GM19468 (cell line): ENCODE measurements around the gene UBE2M.
A peak's percentile ranks its signal among the peaks of the same experiment; 100 is the strongest.
"Not testable (repeated sequence)": the region's sequence is repeated elsewhere in the genome, so short reads cannot be mapped to it uniquely, and the experiment has no call there.

Source experiments
- ATAC-seq: cut with Tn5 transposase; IDR thresholded peaks from one replicate; pipeline ENCODE4 v1.9.1; 2021; ENCODE audit warnings: mild to moderate bottlenecking, moderate library complexity, moderate number of reproducible peaks; ENCODE audit not compliant: unreplicated experiment; ENCODE audit errors: extremely low read depth

The UBE2M gene

GRCh38 chr19:58558066-58558622 lies at the start of gene UBE2M:
TSS of gene UBE2M (minus strand) at chr19:58558611. CDS start at chr19:58558381, 230 bp downstream.
- no peak for ATAC-seq

DNA sequence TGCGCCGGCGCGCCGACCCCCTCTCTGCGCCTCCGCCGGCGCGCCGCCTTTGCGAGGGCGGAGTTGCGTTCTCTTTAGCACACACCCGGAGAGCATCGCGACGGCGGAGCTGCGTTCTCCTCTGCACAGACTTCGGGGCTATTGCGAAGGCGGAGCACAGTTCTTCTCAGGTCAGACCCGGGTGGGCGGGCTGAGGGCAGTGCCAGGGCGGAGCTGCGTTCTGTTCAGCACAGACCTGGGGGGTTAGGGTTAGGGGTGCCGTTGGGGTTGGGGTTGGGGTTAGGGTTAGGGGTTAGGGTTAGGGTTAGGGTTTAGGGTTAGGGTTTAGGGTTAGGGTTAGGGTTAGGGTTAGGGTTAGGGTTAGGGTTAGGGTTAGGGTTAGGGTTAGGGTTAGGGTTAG lies 48.8 kb upstream of the UBE2M start:
- not testable (repeated sequence) for ATAC-seq

- not testable (repeated sequence) for ATAC-seq
These were observed 48.0 kb upstream of the UBE2M start for GRCh38 chr19:58606251-58606896.

GRCh38 chr19:58586133-58586765 lies 27.8 kb upstream of the UBE2M start:
- ATAC-seq: no peak

- ATAC-seq: no peak
These were observed 27.2 kb upstream of the UBE2M start for GRCh38 chr19:58585442-58586132.

- no peak for ATAC-seq
These were observed 26.4 kb upstream of the UBE2M start for GRCh38 chr19:58584498-58585441.

- no peak for ATAC-seq
These were observed 24.6 kb upstream of the UBE2M start for GRCh38 chr19:58582985-58583384.

- peak; percentile 63 for ATAC-seq
These were observed 23.1 kb upstream of the UBE2M start for GRCh38 chr19:58581227-58582141.

GRCh38 chr19:58579473-58580142 lies 21.2 kb upstream of the UBE2M start:
- no peak for ATAC-seq

DNA sequence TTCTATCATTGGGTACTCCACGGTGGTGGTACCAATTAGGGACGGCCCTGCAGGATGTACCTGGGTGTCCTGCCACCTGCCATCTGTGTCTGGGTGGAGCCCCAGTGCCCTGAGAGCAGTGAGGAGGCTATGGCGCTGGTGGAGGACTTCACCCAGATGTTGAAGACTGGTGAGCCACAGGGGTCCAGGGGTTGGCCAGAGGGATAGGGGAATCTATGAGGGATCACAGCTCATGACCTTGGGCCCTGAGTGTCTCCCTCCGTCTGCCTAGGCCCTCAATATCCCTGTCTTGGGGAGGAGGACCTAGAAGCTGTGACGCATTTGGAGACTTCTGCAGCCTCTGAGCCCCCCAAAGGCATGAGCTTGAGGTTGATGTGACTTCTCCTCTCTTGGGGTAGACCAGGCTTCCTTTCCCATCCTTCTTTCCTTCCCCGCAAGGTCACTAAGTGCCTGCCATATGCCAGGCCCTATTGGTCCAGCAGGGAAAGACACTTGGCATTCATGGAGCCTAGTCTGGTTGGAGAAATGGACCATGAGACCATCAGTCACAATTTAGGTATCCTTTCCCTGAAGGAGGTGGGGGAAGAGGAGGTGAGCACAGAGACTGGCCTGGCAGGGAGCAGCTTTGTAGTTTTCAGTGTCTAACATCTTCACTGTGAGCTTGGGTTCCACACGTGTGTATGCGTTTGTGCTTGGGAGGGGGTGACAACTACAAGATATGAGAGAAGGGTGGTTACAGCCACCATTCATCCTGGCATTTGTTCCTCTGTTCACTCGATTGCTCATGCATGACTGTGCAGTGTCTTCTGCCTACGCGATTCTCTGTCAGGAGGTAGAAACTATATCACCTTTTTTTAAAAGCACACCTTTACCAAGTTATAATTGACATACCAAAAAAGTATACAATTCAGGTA lies 19.9 kb upstream of the UBE2M start:
- no peak for ATAC-seq

GRCh38 chr19:58577581-58577980 lies 19.2 kb upstream of the UBE2M start:
- not testable (repeated sequence) for ATAC-seq

DNA sequence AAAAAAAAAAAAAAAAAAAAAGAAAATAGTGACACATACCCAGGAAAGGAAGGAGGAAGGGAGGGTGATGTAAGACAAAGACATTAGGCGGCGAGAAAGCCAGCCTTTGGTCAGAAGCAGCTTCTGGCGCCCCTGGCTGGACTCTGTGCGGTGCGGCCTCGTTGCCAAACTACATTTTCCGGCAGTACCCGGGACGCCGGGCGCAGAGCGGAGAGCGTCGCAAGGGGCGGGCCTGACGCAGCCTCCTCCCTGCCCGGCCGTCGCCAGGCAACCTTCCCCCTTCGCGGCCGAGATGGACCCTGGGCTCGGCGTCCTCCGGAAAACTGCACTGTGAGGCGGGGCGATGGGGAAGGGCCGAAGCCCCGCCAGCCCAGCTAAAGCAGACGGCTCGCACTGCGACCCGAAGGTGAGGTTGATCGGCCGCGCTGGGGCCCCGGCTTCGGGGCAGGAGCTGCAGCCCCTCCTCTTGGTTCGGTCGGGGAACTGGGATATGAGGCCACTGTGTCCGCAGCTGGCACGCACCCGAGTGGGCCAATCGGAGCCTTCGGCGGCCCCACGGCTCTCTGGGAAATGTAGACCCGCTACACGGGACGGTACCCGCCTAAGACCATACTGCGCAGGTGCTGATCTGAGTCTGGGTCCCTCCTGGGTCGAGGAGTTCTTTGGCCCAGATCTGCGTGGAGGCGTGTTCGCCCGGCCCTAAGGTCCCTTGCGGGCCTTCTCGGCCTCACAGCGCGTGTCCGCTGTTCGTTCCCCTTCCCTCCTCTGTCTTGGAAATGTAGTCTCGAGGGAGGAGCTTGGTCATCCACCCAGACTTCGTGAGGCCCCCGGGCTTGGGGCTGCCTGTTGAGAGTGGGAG lies 17.0 kb upstream of the UBE2M start:
- ATAC-seq: peak; percentile 35

GRCh38 chr19:58573658-58574164 lies 15.3 kb upstream of the UBE2M start:
- ATAC-seq: no peak

DNA sequence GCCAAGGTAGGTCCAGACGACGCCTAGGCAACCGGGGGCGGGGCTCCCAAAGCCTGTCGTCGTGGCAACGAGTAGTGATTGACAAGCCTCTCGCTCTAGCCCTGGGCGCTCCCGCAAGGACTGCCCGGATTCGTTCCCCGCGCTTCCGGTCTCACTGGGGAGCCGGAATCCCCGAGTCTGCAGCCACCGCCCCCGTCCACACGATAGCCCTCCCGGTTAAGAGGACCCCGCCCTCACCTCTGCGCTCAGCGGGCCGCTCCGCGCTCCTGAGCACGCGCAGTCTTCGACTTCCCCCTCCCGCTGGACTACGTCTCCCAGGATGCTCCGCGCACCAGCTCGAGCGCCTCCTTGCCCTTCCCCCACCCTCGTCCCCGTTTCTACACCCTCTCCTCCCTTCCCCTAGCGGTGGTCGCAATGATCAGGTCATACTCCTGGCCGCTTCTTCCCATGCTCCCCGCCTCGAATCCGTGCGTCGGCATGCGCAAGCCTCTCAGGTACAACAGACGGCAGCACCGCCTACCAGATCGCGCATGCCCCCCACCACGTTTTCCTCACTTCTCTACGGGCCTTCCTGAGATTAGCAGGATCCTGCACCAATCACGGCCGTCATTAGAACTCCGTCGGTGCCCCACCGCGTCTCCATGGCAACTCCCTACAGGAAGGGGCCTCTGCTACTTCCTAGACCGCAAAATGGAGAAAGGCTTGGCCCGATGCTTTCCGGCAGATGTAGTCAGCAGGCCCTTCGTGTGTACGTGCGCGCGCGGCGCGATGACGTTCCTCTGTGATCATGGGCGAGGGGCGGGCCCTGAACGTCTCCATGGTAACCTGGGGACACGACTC lies 14.6 kb upstream of the UBE2M start, which contains the start of gene MZF1:
Gene MZF1, minus strand, starts transcription at position 518 of the 840 bp plus-strand sequence. CDS start 1,946 bp downstream, outside the sequence.
- ATAC-seq: peak; percentile 45
